ENCODE data around the gene DARS1.

The DARS1 gene

GRCh38 chr2:136017786-136018185, 32.4 kb upstream of the DARS1 start:
- H3K36me3 ChIP-seq (ENCODE audit: control insufficient read depth, low read length): no peaks in the 10 kb centered on the region
- H3F3A ChIP-seq (ENCODE audit: control insufficient read depth, insufficient read depth): no peaks in the 10 kb centered on the region
- H3K4me2 ChIP-seq (ENCODE audit: low read length): no peak overlapping the region
- no peaks in the 10 kb centered on the region for H3K79me2 ChIP-seq (ENCODE audit: control insufficient read depth, low read length)
- no peaks in the 10 kb centered on the region for H4K20me1 ChIP-seq (ENCODE audit: control insufficient read depth, insufficient read depth, low read depth, low read length)
- TF ChIP-seq EZH2phosphoT487 (IDR thresholded peaks at IDR 0.05; ENCODE audit: borderline replicate concordance, low read length) (no peak), CTCF (IDR thresholded peaks at IDR 0.05; ENCODE audit: low read depth, low read length, poor library complexity, severe bottlenecking) (no peak)
- H3K4me1 ChIP-seq (ENCODE audit: control insufficient read depth, low read length): peaks cover 28% of the 10 kb centered on the region
- no peak overlapping the region for H3K4me3 ChIP-seq (ENCODE audit: low read length)
- H3K9me3 ChIP-seq (ENCODE audit: control insufficient read depth, insufficient read depth, low read length): no peaks in the 10 kb centered on the region
- no peak overlapping the region for H3K27ac ChIP-seq (ENCODE audit: low read depth, low read length)
- no peaks in the 10 kb centered on the region for H3K27me3 ChIP-seq (ENCODE audit: control insufficient read depth, low read length)
- H3K9me2 ChIP-seq (replicated peaks; ENCODE audit: control insufficient read depth, low read length): no peaks in the 10 kb centered on the region

- no peaks in the 10 kb centered on the region for H3K9me3 ChIP-seq (ENCODE audit: control insufficient read depth, insufficient read depth, low read length)
- TF ChIP-seq CTCF (IDR thresholded peaks at IDR 0.05; ENCODE audit: low read depth, low read length, poor library complexity, severe bottlenecking): no peak
- TF ChIP-seq EZH2phosphoT487 (IDR thresholded peaks at IDR 0.05; ENCODE audit: borderline replicate concordance, low read length): no peak
- H3K79me2 ChIP-seq (ENCODE audit: control insufficient read depth, low read length): no peaks in the 10 kb centered on the region
- no peak overlapping the region for H3K27ac ChIP-seq (ENCODE audit: low read depth, low read length)
- no peak overlapping the region for H3K4me3 ChIP-seq (ENCODE audit: low read length)
- peaks cover 28% of the 10 kb centered on the region for H3K4me1 ChIP-seq (ENCODE audit: control insufficient read depth, low read length)
- H4K20me1 ChIP-seq (ENCODE audit: control insufficient read depth, insufficient read depth, low read depth, low read length): no peaks in the 10 kb centered on the region
- H3K9me2 ChIP-seq (replicated peaks; ENCODE audit: control insufficient read depth, low read length): no peaks in the 10 kb centered on the region
- no peaks in the 10 kb centered on the region for H3K36me3 ChIP-seq (ENCODE audit: control insufficient read depth, low read length)
- H3F3A ChIP-seq (ENCODE audit: control insufficient read depth, insufficient read depth): no peaks in the 10 kb centered on the region
- no peaks in the 10 kb centered on the region for H3K27me3 ChIP-seq (ENCODE audit: control insufficient read depth, low read length)
- H3K4me2 ChIP-seq (ENCODE audit: low read length): no peak overlapping the region
Observed at GRCh38 chr2:136016836-136017235, 31.4 kb upstream of the DARS1 start.

- no peaks in the 10 kb centered on the region for H3K79me2 ChIP-seq (ENCODE audit: control insufficient read depth, low read length)
- H3K4me1 ChIP-seq (ENCODE audit: control insufficient read depth, low read length): peaks cover 28% of the 10 kb centered on the region
- H3K27ac ChIP-seq (ENCODE audit: low read depth, low read length): no peak overlapping the region
- H3K4me2 ChIP-seq (ENCODE audit: low read length): no peak overlapping the region
- no peaks in the 10 kb centered on the region for H3F3A ChIP-seq (ENCODE audit: control insufficient read depth, insufficient read depth)
- no peak for TF ChIP-seq CTCF (IDR thresholded peaks at IDR 0.05; ENCODE audit: low read depth, low read length, poor library complexity, severe bottlenecking)
- no peak for TF ChIP-seq EZH2phosphoT487 (IDR thresholded peaks at IDR 0.05; ENCODE audit: borderline replicate concordance, low read length)
- H3K4me3 ChIP-seq (ENCODE audit: low read length): no peak overlapping the region
- no peaks in the 10 kb centered on the region for H4K20me1 ChIP-seq (ENCODE audit: control insufficient read depth, insufficient read depth, low read depth, low read length)
- no peaks in the 10 kb centered on the region for H3K9me3 ChIP-seq (ENCODE audit: control insufficient read depth, insufficient read depth, low read length)
- no peaks in the 10 kb centered on the region for H3K36me3 ChIP-seq (ENCODE audit: control insufficient read depth, low read length)
- no peaks in the 10 kb centered on the region for H3K9me2 ChIP-seq (replicated peaks; ENCODE audit: control insufficient read depth, low read length)
- H3K27me3 ChIP-seq (ENCODE audit: control insufficient read depth, low read length): no peaks in the 10 kb centered on the region
Observed at GRCh38 chr2:136016427-136016826, 31.0 kb upstream of the DARS1 start.

GRCh38 chr2:136015699-136016098, 30.3 kb upstream of the DARS1 start:
- Histone ChIP-seq H3K27me3 (ENCODE audit: control insufficient read depth, low read length) (no peaks in the 10 kb centered on the region), H3K36me3 (ENCODE audit: control insufficient read depth, low read length) (no peaks in the 10 kb centered on the region), H3K4me1 (ENCODE audit: control insufficient read depth, low read length) (peaks cover 28% of the 10 kb centered on the region), H3K27ac (ENCODE audit: low read depth, low read length) (no peak overlapping the region), H4K20me1 (ENCODE audit: control insufficient read depth, insufficient read depth, low read depth, low read length) (no peaks in the 10 kb centered on the region), H3K9me3 (ENCODE audit: control insufficient read depth, insufficient read depth, low read length) (no peaks in the 10 kb centered on the region), H3K4me2 (ENCODE audit: low read length) (no peak overlapping the region), H3F3A (ENCODE audit: control insufficient read depth, insufficient read depth) (no peaks in the 10 kb centered on the region), H3K4me3 (ENCODE audit: low read length) (no peak overlapping the region), H3K79me2 (ENCODE audit: control insufficient read depth, low read length) (no peaks in the 10 kb centered on the region), H3K9me2 (replicated peaks; ENCODE audit: control insufficient read depth, low read length) (no peaks in the 10 kb centered on the region)
- no peak for TF ChIP-seq CTCF (IDR thresholded peaks at IDR 0.05; ENCODE audit: low read depth, low read length, poor library complexity, severe bottlenecking)

Measured in DOHH2 (cell line).